HG03571 (cell line): ENCODE results near the gene TMTC3.
"Not testable (repeated sequence)": the region's sequence is repeated elsewhere in the genome, so short reads cannot be mapped to it uniquely, and the experiment has no call there.

ENCODE experiments used
- ATAC-seq: cut with Tn5 transposase; IDR thresholded peaks from one replicate; pipeline ENCODE4 v1.9.1; 2021; ENCODE audit not compliant: unreplicated experiment

TMTC3 gene

DNA sequence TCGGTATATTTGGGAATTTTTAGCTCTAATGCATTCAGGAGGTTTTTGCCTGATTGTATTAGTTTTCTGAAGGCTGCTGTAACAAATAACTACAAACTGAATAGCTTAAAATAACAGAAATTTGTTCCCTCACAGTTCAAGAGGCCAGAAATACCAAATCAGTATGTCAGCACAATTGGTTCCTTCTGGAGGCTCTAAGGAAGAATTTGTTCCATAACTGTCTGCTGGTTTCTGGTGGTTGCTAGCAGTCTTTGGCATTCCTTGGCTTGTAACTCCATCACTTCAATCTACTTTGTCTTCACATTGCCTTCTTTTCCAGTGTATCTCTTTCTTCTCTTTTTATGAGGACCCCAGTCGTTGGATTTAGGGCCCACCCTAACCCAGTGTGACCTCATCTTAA lies 21.3 kb downstream of the TMTC3 start:
- ATAC-seq: no peak

DNA sequence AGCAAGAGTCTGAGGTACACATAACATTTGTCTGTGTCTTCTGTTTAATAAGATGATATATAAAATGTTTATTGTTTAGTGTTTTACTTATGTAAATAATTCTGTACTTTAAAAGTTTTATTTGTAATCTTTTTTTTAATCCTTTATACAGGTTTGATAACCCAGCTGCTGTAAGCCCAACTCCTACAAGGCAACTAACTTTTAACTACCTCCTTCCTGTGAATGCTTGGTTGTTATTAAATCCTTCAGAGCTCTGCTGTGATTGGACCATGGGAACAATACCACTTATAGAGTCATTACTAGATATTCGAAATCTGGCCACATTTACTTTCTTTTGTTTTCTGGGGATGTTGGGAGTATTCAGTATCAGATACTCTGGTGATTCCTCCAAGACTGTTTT lies 24.1 kb downstream of the TMTC3 start:
- ATAC-seq: no peak

DNA sequence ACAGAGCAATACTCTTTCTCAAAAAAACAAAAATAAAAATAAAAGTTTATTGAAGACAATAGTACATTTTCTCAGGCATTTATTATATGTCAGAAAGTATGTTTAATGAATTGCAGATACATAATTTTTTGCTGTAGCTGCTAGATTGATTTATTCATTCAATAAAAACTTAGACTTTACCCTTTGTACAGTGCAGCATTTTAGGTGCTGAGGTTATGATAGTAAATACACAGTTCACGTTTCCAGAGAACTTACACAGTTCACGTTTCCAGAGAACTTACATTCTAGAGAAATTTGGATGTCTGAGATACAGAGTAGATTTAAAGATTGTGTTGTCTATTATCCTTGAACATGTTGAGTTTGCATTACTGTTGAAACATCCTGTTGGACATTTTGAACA lies 25.3 kb downstream of the TMTC3 start:
- no peak for ATAC-seq

DNA sequence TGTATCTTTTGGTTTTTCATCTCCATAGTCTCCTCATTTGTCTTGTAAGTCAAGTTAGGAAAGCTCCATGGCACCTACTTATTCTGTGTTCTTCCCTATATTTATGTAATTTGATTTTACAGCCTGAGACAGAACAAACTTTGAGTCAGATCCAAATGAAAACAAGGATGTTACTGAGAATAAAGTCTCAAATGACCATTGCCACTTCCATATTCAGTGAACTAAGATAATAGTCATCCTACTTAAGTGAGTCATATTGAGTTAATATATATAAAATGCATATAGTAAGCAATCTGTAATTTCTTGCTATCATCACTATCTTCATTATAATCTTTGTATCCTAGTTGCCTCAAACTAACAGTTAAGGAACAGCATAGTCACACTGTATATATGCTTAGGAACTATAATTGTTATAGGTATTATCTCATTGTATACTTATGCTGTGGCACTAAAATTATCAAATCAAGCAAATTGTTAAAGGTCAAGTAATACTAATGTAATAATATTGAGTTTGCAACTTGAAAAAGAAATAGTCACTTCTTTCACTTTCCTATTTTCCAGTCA lies 30.8 kb downstream of the TMTC3 start:
- ATAC-seq: no peak

DNA sequence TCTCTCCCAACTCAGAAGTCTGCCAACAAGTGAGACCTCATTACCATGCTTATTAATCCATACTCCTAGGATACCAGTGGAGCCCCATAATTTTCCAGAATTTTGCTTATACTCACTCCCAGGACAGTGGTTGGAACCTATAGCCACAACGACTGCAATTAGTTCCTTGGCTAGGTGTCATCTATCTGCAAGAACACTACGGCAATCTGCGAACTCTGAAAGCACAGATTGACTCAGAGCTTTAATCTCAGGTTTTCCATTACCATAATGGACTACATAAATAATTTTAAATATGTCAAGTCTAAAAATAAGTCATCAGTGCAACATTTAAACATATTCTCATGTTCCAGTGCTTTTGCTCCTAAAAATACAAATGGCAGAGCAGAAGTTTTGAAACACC lies 33.4 kb downstream of the TMTC3 start:
- no peak for ATAC-seq

DNA sequence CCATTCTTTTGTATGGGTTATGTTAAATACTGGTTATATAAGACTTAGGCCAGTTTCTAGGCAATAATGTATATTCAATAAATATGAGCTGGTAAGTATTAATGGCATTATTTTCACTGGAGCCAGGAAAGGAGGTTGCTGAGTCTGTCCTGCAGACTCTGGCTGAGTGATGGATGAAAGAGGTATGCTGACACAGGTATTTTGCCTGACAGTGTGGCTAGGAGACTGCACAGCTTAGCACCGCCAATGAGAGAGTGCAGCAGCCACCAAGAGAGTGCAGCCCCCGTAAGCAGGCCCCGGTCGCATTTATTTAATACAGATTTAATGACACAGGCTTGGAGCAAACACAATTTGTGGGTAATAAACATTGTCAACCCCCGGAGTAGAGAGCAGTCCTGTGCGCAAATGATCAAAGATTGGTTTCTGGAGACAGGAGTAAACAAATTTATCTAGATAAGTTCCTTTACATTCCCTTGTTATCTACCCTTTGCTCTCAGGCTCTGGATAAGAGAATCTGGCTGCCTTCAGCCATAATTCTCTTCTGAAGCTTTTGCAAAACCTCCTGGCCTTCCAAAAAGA lies 37.4 kb downstream of the TMTC3 start:
- ATAC-seq: no peak

DNA sequence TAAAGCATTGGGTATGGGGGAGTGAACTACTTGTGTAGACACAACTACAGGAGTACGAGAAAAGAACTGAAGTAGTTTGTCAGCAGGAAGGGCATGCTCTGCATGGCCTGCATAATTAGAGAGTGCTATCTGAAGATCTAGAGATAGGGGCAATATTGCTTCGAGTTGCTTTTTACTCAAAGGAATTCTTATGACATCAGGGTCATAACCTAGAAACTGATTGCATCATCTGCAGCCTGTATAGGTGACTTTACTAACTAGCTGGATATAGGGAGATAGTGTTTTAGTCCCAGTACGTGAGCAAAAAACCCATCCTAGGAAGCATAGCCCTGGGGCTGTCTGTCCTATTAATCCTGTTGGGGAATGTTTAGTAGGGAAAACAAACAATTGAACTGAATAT lies 39.8 kb downstream of the TMTC3 start:
- no peak for ATAC-seq

DNA sequence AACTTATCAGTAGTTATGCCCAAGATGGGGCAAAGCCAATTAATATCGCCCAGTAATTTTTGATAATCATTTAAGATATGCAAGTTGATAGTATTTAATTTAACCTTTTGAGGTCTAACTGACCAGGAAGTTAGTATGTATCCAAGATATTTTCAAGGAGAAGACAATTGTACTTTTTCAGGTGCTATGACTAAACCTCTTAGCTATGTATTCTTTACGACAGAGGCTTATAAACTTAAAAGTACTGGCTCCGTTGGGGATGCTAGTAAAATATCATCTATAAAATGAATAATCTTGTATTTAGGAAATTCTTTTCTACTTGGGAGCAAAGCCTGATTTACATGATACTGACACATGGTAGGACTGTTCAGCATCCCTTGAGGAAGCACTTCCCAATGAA lies 40.3 kb downstream of the TMTC3 start:
- no peak for ATAC-seq

DNA sequence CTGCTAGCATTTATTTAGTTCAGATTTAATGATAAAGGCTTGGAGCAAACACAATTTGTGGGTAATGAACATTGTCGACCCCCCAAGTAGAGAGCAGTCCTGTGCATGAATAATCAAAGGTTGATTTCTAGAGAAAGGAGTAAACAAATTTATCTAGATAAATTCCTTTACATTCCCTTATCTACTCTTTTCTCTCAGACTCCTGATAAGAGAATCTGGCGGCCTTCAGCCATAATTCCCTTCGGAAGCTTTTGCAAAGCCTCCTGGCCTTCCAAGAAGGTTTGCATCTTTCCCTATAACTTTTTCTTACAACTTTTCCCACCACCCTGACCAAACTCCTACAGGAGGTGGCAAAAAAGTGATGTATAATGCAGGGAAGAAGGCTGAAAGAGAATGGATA lies 42.1 kb downstream of the TMTC3 start:
- no peak for ATAC-seq

DNA sequence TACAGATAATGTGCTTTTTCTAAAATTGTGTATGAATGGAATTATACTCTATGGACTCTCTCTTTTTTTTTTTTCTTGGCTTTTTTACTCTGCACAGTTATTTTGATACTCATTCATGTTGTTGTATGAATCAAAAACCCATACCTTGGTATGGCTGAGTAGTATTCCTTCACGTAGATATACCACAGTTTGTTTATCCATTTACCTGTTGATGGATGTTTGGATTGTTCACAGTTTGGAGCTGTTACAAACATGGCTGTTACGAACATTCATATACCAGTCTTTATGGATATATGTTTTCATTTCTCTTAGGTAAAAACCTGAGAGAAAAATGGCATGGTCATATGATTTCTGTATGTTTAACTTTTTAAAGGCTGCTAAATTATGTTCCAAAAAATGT lies 43.2 kb downstream of the TMTC3 start:
- ATAC-seq: no peak

DNA sequence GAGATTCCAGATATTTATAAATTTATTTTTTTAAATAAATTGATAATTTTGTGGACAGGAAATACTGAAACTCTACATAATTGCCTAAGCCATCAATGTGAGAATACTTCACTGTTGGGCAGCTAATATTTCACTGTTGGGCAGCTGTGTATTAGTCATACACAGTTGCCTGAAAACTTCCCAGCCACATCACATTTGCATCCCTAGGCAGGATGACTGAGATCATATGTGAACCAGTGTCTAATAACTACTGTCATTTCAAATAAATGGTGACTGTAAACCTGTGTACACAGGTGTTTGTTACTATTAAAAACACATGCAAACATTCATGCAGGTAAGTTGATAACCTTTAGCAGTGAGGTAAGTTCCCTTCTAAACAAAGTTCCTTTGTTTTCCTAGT lies 43.9 kb downstream of the TMTC3 start:
- ATAC-seq: no peak

DNA sequence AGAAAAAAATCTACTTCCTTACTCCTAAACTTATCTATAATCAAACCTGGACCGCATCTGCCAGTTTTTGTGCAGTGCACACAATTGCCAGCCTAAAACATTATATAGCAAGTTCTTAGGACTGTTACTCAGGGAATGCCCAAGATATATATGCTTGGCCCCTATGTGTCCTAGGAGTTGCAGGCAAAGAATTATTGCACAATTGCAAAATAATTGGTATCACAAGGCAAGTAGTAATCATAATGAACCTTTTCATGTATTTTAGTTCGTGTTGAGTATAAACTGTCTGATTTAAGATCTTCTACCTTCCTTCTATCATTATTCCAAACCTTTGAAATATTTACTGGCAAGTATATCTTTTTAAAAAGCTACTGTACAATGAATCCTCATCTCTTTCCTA lies 45.5 kb downstream of the TMTC3 start:
- ATAC-seq: no peak

DNA sequence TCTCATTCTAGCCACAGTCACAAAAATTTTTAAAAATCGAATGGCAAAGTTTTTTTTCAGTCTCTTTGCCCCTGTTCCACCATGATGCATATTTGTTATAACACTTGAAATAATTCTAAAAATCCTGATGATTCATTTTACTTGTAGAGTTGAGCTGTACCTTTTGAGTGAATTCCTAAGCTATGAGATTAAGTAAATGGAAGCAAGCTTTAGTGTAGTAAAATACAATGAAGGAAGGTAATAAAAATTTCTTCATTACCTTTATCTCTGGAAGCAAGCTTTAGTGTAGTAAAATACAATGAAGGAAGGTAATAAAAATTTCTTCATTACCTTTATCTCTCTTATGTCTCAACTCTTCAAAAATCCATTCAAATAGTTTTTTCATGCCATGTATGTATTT lies 46.1 kb downstream of the TMTC3 start:
- no peak for ATAC-seq

DNA sequence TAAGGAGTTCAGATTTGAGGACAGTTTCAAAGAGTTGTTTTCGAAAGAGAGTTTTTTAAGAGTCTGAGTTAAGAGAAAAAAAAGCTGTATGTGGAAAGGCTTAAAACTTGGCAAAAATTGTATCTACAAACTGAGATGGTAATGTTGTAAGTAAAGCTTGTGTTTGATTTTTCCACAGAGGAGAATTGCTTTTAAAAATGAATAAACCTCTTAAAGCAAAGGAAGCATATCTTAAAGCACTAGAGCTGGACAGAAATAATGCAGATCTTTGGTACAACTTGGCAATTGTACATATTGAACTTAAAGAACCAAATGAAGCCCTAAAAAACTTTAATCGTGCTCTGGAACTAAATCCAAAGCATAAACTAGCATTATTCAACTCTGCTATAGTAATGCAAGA lies 50.3 kb downstream of the TMTC3 start:
- ATAC-seq: no peak

DNA sequence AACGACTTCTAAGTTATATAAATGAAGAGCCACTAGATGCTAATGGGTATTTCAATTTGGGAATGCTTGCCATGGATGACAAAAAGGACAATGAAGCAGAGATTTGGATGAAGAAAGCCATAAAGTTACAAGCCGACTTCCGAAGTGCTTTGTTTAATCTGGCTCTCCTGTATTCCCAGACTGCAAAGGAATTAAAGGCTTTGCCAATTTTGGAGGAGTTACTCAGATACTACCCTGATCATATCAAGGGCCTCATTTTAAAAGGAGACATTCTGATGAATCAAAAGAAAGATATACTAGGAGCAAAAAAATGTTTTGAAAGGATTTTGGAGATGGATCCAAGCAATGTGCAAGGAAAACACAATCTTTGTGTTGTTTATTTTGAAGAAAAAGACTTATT lies 52.8 kb downstream of the TMTC3 start:
- no peak for ATAC-seq

DNA sequence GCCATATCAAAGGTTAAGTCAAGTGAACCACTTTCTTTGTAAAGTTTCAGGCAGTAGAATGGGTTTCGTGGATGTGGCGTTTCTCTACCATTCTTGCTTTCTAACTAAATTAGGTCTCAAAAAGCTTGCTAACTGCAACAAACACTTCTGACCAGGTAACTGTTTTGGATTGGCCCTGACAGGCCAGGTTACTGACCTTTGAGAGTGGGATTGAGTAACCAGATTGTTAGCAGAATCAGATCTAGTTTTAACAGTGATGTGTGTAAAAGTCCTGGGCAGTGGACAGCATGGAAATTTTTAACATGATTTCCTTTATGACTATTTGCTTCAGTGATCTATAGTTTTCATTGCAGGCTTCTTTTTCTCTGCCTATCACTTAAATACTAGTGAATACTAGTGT lies 57.9 kb downstream of the TMTC3 start:
- no peak for ATAC-seq

DNA sequence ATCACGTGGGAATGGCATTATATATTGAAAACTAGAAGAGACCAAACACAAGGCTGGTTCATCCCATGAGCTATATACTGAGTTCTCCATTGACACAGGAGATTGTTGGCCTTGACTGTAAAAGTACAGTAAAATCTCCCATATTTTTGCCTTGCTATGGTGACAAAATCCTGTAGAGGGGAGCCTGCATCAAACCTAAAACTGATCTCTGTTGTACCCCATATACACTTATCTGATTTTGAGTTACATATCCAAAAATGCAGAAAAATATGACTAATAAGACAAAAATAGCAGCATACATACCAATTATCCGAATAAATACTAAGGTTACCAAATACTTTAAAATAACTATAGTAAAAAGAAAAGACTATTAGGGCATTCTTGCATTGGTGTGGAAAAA lies 60.4 kb downstream of the TMTC3 start:
- no peak for ATAC-seq

DNA sequence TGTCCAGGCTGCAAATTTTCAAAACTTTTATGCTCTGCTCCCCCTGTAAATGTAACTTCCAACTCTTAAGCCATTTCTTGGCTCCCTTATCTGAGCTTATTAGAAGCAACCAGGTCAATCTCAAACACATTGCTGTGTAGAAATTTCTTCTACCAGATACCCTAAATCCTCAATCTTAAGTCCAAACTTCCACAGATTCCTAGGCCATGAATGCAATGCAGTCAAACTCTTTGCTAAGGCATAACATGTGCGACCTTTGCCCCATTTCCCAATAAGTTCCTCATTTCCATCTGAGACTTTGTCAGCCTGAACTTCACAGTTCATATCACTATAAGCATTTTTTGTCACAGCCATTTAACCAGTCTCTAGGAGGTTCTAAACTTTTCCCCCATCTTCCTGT lies 64.5 kb downstream of the TMTC3 start:
- ATAC-seq: no peak

DNA sequence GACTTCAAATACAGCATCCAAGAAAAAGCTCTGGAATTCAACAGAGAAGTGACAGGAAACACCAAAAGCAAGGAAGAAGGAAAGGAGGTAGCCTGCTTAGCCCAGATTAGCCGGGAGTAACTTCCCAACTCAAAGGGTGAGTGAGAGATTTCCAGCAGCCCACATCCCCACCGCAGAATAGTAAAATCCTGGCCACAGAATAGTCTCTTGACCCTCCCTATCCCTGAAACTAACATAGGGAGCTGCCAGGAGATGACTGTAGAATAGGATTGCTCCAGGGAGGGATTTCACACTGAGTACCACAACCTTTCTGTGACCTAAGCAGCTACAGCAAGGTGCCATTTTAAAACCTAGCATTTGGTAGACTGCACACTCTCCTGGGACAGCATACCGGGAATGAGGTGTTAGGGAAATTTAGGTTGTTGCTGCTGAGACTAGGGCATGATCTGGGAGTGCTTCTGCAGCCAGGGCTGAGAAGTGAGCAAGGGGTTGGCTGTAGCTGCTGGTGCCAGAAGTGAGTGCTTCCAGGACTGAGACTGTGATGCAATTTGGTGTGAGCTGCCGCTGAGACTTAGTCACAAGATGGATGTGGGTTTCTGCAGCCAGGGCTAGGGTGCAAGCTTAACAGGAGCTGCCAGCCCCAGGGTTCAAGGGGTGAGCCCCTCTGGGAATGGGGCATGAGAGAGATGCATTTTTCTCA lies 66.0 kb downstream of the TMTC3 start:
- no peak for ATAC-seq

DNA sequence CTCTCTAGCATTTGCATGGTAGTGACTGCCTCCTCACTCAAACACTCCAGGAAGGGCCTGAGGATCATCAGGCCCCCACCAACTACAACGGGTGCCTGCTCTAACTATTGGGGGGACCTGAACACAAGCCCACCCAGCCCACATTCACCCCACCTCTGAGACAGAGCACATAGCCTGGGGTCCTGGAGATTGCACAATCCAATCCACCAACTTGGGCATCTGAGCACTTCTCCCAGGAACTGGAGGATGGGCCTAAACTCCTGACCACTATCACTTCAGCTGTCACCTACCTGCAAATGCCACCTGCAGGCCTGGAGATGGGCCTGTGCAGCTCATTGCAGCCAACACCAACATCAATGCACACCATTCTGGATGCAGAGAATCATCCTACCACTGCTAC lies 66.6 kb downstream of the TMTC3 start:
- no peak for ATAC-seq

DNA sequence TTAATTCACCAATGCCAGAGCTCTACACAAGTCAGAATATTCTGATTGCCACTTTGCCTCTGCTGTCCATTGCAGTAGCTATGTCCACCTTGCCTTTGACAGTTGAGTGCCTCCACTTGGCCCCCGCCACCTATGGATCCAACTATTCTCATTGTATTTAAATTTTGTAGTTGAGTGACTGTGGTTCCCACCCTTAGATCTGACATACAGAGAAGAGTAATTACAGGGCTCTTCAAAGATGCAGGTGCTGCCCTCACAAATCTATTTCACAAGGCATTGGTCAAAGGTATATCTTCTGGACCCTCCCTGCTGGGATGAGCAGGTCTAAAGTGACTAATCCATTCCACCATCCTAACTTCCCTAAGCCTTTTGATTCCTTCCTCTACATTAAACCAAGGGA lies 68.2 kb downstream of the TMTC3 start:
- not testable (repeated sequence) for ATAC-seq

DNA sequence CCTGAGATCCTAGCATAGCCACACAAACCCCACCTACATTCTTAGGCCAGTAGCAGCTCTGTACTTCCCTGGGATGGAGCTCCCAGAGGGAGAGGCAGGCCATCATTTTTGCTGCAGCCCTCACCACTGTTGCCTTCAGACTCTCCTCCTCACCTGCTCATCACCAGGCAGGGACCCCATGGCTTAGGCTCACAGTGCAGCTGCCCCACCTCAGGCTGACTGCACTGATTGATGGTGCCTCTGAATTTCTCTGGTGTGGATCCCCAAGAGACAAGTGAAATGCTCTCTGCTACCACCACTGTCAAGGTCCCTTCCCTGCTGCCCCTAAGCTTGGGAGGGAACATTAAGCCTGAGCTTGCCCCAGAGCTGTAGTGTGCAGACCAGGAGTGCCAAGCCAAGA lies 76.2 kb downstream of the TMTC3 start:
- no peak for ATAC-seq

DNA sequence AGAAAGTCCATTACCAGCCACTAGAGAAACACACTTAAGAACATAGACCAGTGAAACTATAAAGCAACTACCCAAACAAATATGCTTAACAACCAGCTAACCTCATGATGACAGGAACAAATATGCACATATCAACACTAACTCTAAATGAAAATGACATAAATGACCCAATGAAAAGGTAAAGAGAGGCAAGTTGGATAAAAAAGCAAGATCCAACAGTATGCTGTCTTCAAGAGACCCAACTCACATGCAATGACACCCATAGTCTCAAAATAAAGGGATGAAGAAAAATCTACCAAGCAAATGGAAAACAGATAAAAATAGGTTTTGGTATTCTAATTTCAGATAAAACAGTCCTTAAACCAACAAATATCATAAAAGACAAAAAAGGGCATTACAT lies 77.8 kb downstream of the TMTC3 start:
- ATAC-seq: no peak
